Prostate gland (tissue), 2 donors: ENCODE measurements around the gene FBXW7.

Source experiments
- CTCF ChIP-seq, 4 experiments: fragments of 200-600 bp in 2 of 4; fragments of 450-650 bp in 2 of 4; sonication (generic) in 2 of 4; IDR thresholded peaks; 1 replicate in 3 of 4; 2 replicates in 1 of 4; pipeline ENCODE4 v1.5.1; 2016 to 2019; ENCODE audit warnings: antibody characterized with exemption in 4 of 4, mild to moderate bottlenecking in 2 of 4, moderate library complexity in 2 of 4
- POLR2A ChIP-seq: fragments of 450-650 bp; IDR thresholded peaks from one replicate; pipeline ENCODE4 v1.6.1; 2016; ENCODE audit warnings: antibody characterized with exemption, mild to moderate bottlenecking

- TF ChIP-seq CTCF (IDR thresholded peaks at IDR 0.05), result peak in 2 of 4 experiments; percentile 10 to 31
- TF ChIP-seq POLR2A, result peak; percentile 90
These were observed at the start of gene FBXW7 for GRCh38 chr4:152535903-152536544.
